Measurements from ENCODE around the gene OLA1. TPM values are rescaled to one million over a fixed set of nuclear protein-coding genes. Genes with fewer than 3 reads are reported as not detected.

OLA1 gene
- total and polyA plus RNA-seq, 9 of the 15 experiments (the other 6 are each of a cell fraction or from before 2014, with no cell fraction given), result 208 to 353 (median 225) TPM

GRCh38 chr2:174058456-174058855 lies 189.9 kb downstream of the OLA1 start (continued):
- TF ChIP-seq SRSF9 (IDR thresholded peaks at IDR 0.05; ENCODE audit: borderline replicate concordance, low read depth, low read length), result no peak
- TF ChIP-seq OTX1 (CRISPR knock-in tag; IDR thresholded peaks at IDR 0.05), result no peak
- no peak for TF ChIP-seq ZNF311 (CRISPR knock-in tag; IDR thresholded peaks at IDR 0.05)
- no peak for TF ChIP-seq TEAD4 (IDR thresholded peaks at IDR 0.05; ENCODE audit: low read length)
- no peak for TF ChIP-seq TEAD4 (CRISPR knock-in tag; IDR thresholded peaks at IDR 0.05; ENCODE audit: borderline replicate concordance)
- TF ChIP-seq ZSCAN29 (IDR thresholded peaks at IDR 0.05), result no peak
- no peak for TF ChIP-seq PATZ1 (CRISPR knock-in tag; IDR thresholded peaks at IDR 0.05; ENCODE audit: borderline replicate concordance)
- no peak for TF ChIP-seq CSDE1 (IDR thresholded peaks at IDR 0.05)
- TF ChIP-seq SIRT6 (IDR thresholded peaks at IDR 0.05; ENCODE audit: low read depth, low read length), result no peak
- no peak for TF ChIP-seq SMAD4 (CRISPR knock-in tag; conservative IDR thresholded peaks at IDR 0.05)
- TF ChIP-seq KAT2B (IDR thresholded peaks at IDR 0.05; ENCODE audit: low read depth, low read length), result no peak

- Histone ChIP-seq H3K4me1 (replicated peaks in 1 of 2; ENCODE audit: control insufficient read depth in 2 of 2, insufficient read depth in 2 of 2, low read length in 2 of 2) (peaks cover 6 to 16% of the 10 kb centered on the region in 2 experiments; a peak in 3 of 5 replicates), H3K9ac (ENCODE audit: insufficient read depth in 1 of 2, low read depth in 2 of 2, low read length in 2 of 2) (no peak overlapping the region), H3K27me3 (ENCODE audit: control insufficient read depth in 2 of 2, insufficient read depth in 2 of 2, low read length in 2 of 2) (no peaks in the 10 kb centered on the region), H3K4me3 (no peak overlapping the region), H3K9me1 (ENCODE audit: control insufficient read depth, insufficient read depth, low read length) (no peaks in the 10 kb centered on the region), H3K9me3 (replicated peaks; ENCODE audit: control insufficient read depth, insufficient read depth, low read depth, low read length) (peaks cover 5% of the 10 kb centered on the region), H3K4me2 (ENCODE audit: insufficient read depth, low read length) (no peak overlapping the region), H3K27ac (ENCODE audit: extremely low read depth, low read depth, low read length) (no peak overlapping the region), H2AFZ (ENCODE audit: low read depth, low read length) (peak overlapping the region; percentile 22; the same call in 1 of the 2 replicates), H3K79me2 (ENCODE audit: control insufficient read depth, insufficient read depth, low read length) (no peaks in the 10 kb centered on the region), H3K36me3 (ENCODE audit: control insufficient read depth, insufficient read depth, low read length) (no peaks in the 10 kb centered on the region), H4K20me1 (replicated peaks; ENCODE audit: control insufficient read depth, insufficient read depth, low read length) (no peaks in the 10 kb centered on the region)
- ATAC-seq, result no peak
- no peak for TF ChIP-seq TAF7 (tag; IDR thresholded peaks at IDR 0.05)
- peak; percentile 77 for TF ChIP-seq TFE3 (CRISPR knock-in tag; IDR thresholded peaks at IDR 0.05)
- TF ChIP-seq RAD51 (IDR thresholded peaks at IDR 0.05; ENCODE audit: borderline replicate concordance, low read depth), result peak; percentile 51; the same call in 1 of the 2 replicates
- intact Hi-C loops (cut with micrococcal nuclease), result no loop called here
- ChIA-PET CTCF (ENCODE audit: low intra/inter-chr PET ratio) (no interaction called here), POLR2A (no interaction called here)
- BruUV-seq (replicated peaks), result no TSS peak
- WGBS (ENCODE audit: insufficient coverage, low coverage, missing lambda C conversion rate), result 54% methylated on average over 2 of the region's 2 CpGs
- in situ Hi-C loops (cut with MboI), result no loop called here
- no peak for DNase-seq (ENCODE audit: extremely low read depth in 1 of 4, low spot score in 3 of 4)
- FAIRE-seq, result no peak
Observed at GRCh38 chr2:174058026-174058425, 190.3 kb downstream of the OLA1 start.

Measured in K562 (cell line).